Spleen (tissue), 7 donors: ENCODE measurements around the gene TMEM63C.

ENCODE experiments used
- POLR2A ChIP-seq, 3 donors: fragments of 450-650 bp; IDR thresholded peaks; one replicate each; pipeline ENCODE4 v1.5.1; 2017; ENCODE audit warnings: antibody characterized with exemption in 3 of 3, mild to moderate bottlenecking in 1 of 3
- POLR2AphosphoS5 ChIP-seq, 3 donors: sonication (generic); formaldehyde crosslinking; IDR thresholded peaks; one replicate each; pipeline ENCODE4 v1.5.1; 2017; ENCODE audit warnings: antibody characterized with exemption in 3 of 3
- TF ChIP-seq, protein P1 (sequence below), 11 experiments: fragments of 200-600 bp in 7 of 11; fragments of 450-650 bp in 4 of 11; sonication (generic) in 4 of 11; IDR thresholded peaks in 8 of 11; conservative IDR thresholded peaks in 3 of 11; 1 replicate in 7 of 11; 2 replicates in 4 of 11; pipeline versions ENCODE4 v1.4.0 to v1.8.0; 2016 to 2021; ENCODE audit warnings: antibody characterized with exemption in 11 of 11, inconsistent platforms in 4 of 11, mild to moderate bottlenecking in 1 of 11
- donor health status: DM: no; HTN: no; CAD: no; lungs with moderate emphysema.
- donor health status: DM: no; HTN: no; CAD: no.
- donor health status: DM: no; HTN: no; CAD: no.

DNA sequence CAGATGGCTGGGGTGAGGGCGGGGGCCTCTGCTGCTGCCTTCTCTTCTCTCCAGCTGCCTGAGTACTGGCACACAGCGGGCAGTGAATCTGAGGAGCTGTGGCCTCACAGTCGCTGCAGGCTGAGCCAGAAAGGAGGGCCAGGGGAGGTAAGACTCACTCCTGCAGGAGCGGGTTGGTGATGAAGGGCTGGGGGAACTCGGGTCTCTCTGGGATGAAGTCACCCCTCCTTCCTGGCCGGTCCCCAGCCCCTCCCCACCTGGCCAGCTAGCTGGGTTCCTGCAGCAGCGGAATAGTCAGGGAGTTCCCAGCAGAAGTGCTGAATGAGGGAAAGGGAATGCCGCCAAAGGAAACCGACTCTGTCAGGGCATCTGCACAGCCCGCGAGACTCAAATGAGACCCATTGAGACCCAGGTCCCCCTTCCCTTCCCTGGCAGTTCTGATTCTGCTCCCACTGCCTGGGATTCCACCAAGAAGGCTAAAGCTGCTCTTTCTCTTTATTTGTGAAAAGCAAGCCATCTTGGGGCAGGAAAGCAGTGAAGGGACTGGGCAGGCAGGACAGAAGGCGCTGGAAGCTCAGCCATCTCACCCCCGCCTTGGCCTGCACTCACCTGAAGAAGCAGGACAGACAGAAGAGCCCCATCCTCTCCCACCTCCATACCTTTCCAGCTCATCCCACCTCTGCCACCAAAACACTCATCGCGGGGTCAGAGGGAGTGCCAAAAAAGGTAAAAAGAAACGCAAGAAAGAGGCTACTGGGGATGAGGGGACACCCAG is 84.2 kb downstream of the TMEM63C start:
- TF ChIP-seq, protein P1, sequence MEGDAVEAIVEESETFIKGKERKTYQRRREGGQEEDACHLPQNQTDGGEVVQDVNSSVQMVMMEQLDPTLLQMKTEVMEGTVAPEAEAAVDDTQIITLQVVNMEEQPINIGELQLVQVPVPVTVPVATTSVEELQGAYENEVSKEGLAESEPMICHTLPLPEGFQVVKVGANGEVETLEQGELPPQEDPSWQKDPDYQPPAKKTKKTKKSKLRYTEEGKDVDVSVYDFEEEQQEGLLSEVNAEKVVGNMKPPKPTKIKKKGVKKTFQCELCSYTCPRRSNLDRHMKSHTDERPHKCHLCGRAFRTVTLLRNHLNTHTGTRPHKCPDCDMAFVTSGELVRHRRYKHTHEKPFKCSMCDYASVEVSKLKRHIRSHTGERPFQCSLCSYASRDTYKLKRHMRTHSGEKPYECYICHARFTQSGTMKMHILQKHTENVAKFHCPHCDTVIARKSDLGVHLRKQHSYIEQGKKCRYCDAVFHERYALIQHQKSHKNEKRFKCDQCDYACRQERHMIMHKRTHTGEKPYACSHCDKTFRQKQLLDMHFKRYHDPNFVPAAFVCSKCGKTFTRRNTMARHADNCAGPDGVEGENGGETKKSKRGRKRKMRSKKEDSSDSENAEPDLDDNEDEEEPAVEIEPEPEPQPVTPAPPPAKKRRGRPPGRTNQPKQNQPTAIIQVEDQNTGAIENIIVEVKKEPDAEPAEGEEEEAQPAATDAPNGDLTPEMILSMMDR (IDR thresholded peaks at IDR 0.05 in 8 of 11, conservative IDR thresholded peaks at IDR 0.05 in 3 of 11), result no peak
- TF ChIP-seq POLR2AphosphoS5 (IDR thresholded peaks at IDR 0.05) (no peak), POLR2A (IDR thresholded peaks at IDR 0.05) (no peak)
